Activated CD8-positive, alpha-beta T cell treated with anti-CD3 and anti-CD28 coated beads for 36 hours (primary cell): ENCODE data around the gene RAET1E. TPM values are rescaled to one million over a fixed set of nuclear protein-coding genes. Genes with fewer than 3 reads are reported as not detected.

Experiments
- ATAC-seq: fragments of 200-7000 bp; cut with Tn5 transposase; one replicate; pipeline ENCODE4 v1.10.0; 2021; ENCODE audit warnings: mild to moderate bottlenecking, moderate library complexity
- CTCF ChIA-PET: fragments of 350-600 bp; sonication (Branson Sonifier 250); formaldehyde crosslinking; loops from one replicate; lab custom pipeline; 2021; ENCODE audit warnings: antibody characterized with exemption; lab: Charles Lee
- POLR2A ChIA-PET: fragments of 350-600 bp; sonication (Branson Sonifier 250); formaldehyde crosslinking; loops from one replicate; lab custom pipeline; 2021; ENCODE audit warnings: antibody characterized with exemption; lab: Charles Lee
- DNase-seq: peaks from one replicate; pipeline ENCODE4 v3.0.0-alpha.2; 2020
- H3K27ac Mint-ChIP-seq: one replicate; pipeline ENCODE4 v1.8.0; 2021; ENCODE audit warnings: mild to moderate bottlenecking, mixed read lengths
- H3K27me3 Mint-ChIP-seq: one replicate; pipeline ENCODE4 v1.8.0; 2021; ENCODE audit warnings: mixed read lengths
- H3K36me3 Mint-ChIP-seq: one replicate; pipeline ENCODE4 v1.8.0; 2021; ENCODE audit warnings: low read depth, mixed read lengths
- H3K4me1 Mint-ChIP-seq: one replicate; pipeline ENCODE4 v1.8.0; 2021; ENCODE audit warnings: low read depth, mixed read lengths
- H3K4me3 Mint-ChIP-seq: one replicate; pipeline ENCODE4 v1.8.0; 2021; ENCODE audit warnings: mild to moderate bottlenecking, moderate library complexity, mixed read lengths
- H3K9me3 Mint-ChIP-seq: one replicate; pipeline ENCODE4 v1.8.0; 2021; ENCODE audit warnings: mixed read lengths
- CTCF ChIP-seq: fragments of 200-600 bp; IDR thresholded peaks from one replicate; pipeline ENCODE4 v1.8.0; 2022; ENCODE audit warnings: antibody characterized with exemption, mild to moderate bottlenecking
- intact Hi-C: fragments of 100-400 bp; cut with micrococcal nuclease; formaldehyde crosslinking; loops from one replicate; pipeline ENCODE4 v1.10.0; 2022
- total RNA-seq, 2 experiments: library from RNA; stranded (reverse); gene quantifications; one replicate each; pipeline ENCODE4 v1.2.3, GENCODE V29; 2021

RAET1E gene
- total RNA-seq, 2 experiments from 2014 or later = not detected

- ATAC-seq = no peak
Measured at GRCh38 chr6:149900620-149901443, 2.9 kb upstream of the RAET1E start.

GRCh38 chr6:149899926-149900619 lies 2.2 kb upstream of the RAET1E start:
- Mint-ChIP-seq H3K4me1 (peaks cover 12% of the 10 kb centered on the region), H3K27me3 (no peaks in the 10 kb centered on the region), H3K36me3 (no peaks in the 10 kb centered on the region), H3K27ac (no peak overlapping the region), H3K9me3 (no peaks in the 10 kb centered on the region), H3K4me3 (no peak overlapping the region)
- TF ChIP-seq CTCF = no peak
- POLR2A ChIA-PET = no interaction called here
- CTCF ChIA-PET = interaction anchor here (1.1 kb wide), 1 partner anchor 59 kb away, joined by 3 read pairs; no protein-coding TSS in a partner anchor
- DNase-seq (no peak), ATAC-seq (no peak)
- intact Hi-C loops = no loop called here

More at GRCh38 chr6:149900620-149901443, 2.9 kb upstream of the RAET1E start:
- intact Hi-C loops = no loop called here
- CTCF ChIA-PET = interaction anchor here (1.1 kb wide), 1 partner anchor 60 kb away, joined by 3 read pairs; no protein-coding TSS in a partner anchor
- no peaks in the 10 kb centered on the region for H3K9me3 Mint-ChIP-seq
- no peak overlapping the region for H3K4me3 Mint-ChIP-seq
- POLR2A ChIA-PET = no interaction called here
- DNase-seq = no peak
- no peak overlapping the region for H3K27ac Mint-ChIP-seq
- no peaks in the 10 kb centered on the region for H3K36me3 Mint-ChIP-seq
- TF ChIP-seq CTCF = no peak
- peaks cover 9% of the 10 kb centered on the region for H3K4me1 Mint-ChIP-seq
- H3K27me3 Mint-ChIP-seq = no peaks in the 10 kb centered on the region

- no peaks in the 10 kb centered on the region for H3K9me3 Mint-ChIP-seq
- H3K27ac Mint-ChIP-seq = no peak overlapping the region
- intact Hi-C loops = no loop called here
- CTCF ChIA-PET = interaction anchor here (1.1 kb wide), 1 partner anchor 59 kb away, joined by 3 read pairs; no protein-coding TSS in a partner anchor
- peaks cover 1% of the 10 kb centered on the region for H3K27me3 Mint-ChIP-seq
- no peak overlapping the region for H3K4me3 Mint-ChIP-seq
- TF ChIP-seq CTCF = no peak
- no peaks in the 10 kb centered on the region for H3K36me3 Mint-ChIP-seq
- H3K4me1 Mint-ChIP-seq = peaks cover 12% of the 10 kb centered on the region
- DNase-seq (no peak), ATAC-seq (no peak)
- POLR2A ChIA-PET = no interaction called here
Measured at GRCh38 chr6:149899486-149899885, 1.6 kb upstream of the RAET1E start.

- Mint-ChIP-seq H3K27me3 (peaks cover 1% of the 10 kb centered on the region), H3K9me3 (no peaks in the 10 kb centered on the region), H3K27ac (no peak overlapping the region), H3K36me3 (no peaks in the 10 kb centered on the region), H3K4me1 (peaks cover 12% of the 10 kb centered on the region), H3K4me3 (no peak overlapping the region)
- POLR2A ChIA-PET = no interaction called here
- CTCF ChIA-PET = interaction anchor here (1.0 kb wide), 1 partner anchor 58 kb away, joined by 3 read pairs; no protein-coding TSS in a partner anchor
- ATAC-seq = no peak
- no peak for TF ChIP-seq CTCF
- no peak for DNase-seq
- intact Hi-C loops = no loop called here
Measured at GRCh38 chr6:149898966-149899365, 1.1 kb upstream of the RAET1E start.
